Stimulated activated CD4-positive, alpha-beta T cell treated with anti-CD3 and anti-CD28 coated beads, Interleukin-15, amount 100 ng/mL, for 48 hours (primary cell): Measurements from ENCODE around the gene SCARB2.

ENCODE experiments used
- DNase-seq, 2 donors: peaks; one replicate each; pipeline ENCODE4 v3.0.0-alpha.2; 2020; ENCODE audit warnings: low read depth in 2 of 2

The SCARB2 gene

GRCh38 chr4:76148142-76148865, 65.3 kb downstream of the SCARB2 start, which contains the start of gene NUP54:
Gene NUP54 (minus strand): TSS chr4:76148397. CDS start chr4:76148374, 23 bp downstream.
- peak; percentile 93 for DNase-seq

- peak; percentile 24 to 28 for DNase-seq
Measured at GRCh38 chr4:76147454-76148141, 66.0 kb downstream of the SCARB2 start.

DNA sequence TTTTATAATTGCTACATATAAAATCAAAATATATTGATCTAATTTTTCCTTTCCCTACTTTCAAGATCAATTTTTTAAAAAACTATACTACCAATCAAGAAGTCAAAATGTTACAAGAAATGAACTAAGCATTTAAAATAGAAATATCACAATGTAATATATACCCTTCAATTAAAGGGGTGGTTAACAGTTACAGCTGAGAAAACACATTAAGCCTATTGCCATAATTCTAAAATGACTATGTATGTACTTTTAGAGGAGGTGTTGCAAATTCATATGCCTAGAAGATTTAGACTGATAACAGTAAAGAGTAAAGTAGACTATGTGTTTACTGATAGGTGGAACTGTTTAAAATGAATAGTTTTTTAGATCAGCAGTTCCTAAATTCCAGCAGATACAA, 69.1 kb downstream of the SCARB2 start:
- no peak for DNase-seq

DNA sequence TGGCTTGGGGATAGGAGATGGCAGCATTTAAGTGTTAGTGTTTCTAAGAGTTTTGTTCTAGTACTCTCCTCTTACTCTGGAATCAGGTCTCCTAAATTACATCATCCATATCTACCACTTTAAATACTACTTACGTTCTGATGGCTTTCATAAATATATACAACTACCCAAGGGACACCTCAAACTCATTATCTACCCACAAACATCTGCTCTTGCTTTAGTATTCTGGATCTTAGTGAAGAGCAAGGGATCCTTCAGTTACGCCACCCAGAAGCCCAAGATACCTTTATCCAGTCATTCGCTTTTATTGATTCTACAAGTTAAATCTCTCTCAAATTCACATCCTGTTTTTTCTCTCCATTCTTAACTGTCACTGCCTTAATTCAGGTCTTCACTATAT, 72.4 kb downstream of the SCARB2 start:
- DNase-seq, result no peak

DNA sequence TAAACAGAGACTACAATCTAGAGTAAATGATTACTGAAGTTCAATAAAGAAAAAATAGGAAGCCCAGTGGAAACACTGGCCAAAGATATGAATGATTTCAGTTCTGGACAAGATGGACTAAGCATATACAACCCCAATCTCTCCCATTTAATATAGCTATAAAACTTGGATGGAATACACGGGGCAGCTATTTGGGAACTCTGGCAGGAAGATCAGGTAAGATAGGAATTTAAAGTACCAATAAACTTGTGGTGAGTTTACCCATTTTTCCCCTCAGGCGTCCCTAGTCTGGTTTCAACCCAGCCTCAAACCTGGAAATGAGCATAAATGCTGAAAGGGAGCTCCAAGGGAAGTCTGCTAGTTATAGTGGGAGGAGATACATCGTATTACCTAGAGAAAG, 85.9 kb downstream of the SCARB2 start:
- DNase-seq, result no peak

DNA sequence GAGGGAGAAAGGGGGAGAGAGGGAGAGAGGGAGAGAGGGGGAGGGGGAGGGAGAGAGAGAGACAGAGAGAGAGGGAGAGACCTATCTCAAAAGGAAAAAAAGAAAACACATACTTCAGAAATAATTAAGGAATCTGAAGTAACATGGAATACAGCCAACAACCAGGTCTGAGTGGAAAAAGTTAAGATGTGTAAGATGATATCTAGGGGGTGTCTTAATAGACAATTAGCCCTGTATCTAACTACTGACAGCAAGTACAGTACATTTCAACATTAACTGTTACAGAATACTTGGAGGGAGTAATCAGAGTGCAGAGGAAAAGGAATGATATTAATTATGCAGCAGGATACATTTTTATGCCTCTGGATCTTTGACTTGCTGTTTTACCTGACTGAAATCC, 87.8 kb downstream of the SCARB2 start:
- DNase-seq, result no peak

DNA sequence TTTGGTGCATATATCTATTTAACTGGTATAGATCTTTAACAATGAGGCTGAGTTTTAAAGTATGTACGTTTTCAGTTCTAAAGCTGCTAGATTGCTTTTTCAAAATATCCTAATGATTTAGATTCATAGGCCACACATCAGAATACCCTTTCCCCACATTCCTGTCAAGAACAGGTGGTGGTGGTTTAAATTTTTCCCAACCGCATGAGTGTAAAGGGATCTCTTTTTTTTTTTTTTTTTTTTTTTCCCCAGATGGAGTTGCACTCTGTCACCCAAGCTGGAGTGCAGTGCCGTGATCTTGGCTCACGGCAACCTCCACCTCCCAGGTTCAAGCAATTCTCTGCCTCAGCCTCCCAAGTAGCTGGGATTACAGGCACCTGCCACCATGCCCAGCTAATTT, 93.4 kb downstream of the SCARB2 start:
- DNase-seq, result no peak

DNA sequence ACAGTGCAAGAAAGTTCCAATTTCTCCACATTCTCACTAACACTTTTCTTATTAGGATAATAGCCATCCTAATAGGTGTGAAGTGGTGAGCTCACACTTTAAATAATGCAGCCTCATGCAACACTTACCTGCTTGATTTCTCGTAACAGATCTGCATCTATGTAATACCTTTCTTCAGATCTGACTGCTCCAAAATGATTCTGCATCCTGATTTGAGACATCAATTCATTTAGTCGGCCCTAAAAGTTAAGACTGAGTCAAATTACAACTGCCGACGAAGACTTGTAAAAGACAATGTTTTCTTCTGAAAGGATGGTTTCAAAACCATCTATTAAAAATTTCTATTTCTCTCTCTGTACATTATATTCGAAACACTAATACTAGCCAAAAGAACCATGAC, 96.1 kb downstream of the SCARB2 start:
- DNase-seq, result no peak

DNA sequence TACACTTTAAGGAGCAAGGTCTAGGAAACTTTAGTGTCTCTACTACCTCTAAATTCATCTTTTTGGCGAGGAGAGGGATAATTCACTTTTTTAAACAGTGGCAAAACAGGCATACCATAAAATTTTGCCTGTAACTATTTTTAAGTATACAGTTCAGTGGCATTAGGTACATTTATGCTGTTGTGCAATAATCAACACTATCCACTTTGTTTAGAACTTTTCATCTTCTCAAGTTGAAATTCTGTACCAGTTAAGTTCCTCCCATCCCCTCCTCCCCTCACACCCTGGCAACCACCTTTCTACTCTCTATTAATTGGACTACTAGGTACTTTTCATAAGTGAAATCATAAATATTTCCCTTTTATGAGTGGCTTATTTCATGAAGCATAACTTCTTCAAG, 96.8 kb downstream of the SCARB2 start:
- DNase-seq, result no peak
